Fibroblast of lung (primary cell): Measurements from ENCODE around the gene FBXO7. TPM values are rescaled to one million over a fixed set of nuclear protein-coding genes. Genes with fewer than 3 reads are reported as not detected.

Source experiments
- DNase-seq, 2 donors: peaks; one replicate each; pipeline versions ENCODE4 v3.0.0 to v3.0.0-alpha.2; 2010; ENCODE audit warnings: low read depth in 2 of 2
- H2AFZ ChIP-seq: 2 replicates; pipeline ENCODE4 v1.5.1; 2012; ENCODE audit warnings: low read length, control low read depth, inconsistent platforms
- H3K27ac ChIP-seq: 2 replicates; pipeline ENCODE4 v1.5.1; 2011; ENCODE audit warnings: low read length, control low read depth; ENCODE audit not compliant: insufficient read depth
- H3K27me3 ChIP-seq: 2 replicates; pipeline ENCODE4 v1.5.1; 2011; ENCODE audit warnings: mild to moderate bottlenecking, low read length; ENCODE audit not compliant: control insufficient read depth, insufficient read depth
- H3K36me3 ChIP-seq: 2 replicates; pipeline ENCODE4 v1.5.1; 2011; ENCODE audit warnings: low read length; ENCODE audit not compliant: control insufficient read depth, insufficient read depth
- H3K4me1 ChIP-seq: 2 replicates; pipeline ENCODE4 v1.5.1; 2011; ENCODE audit warnings: low read length; ENCODE audit not compliant: control insufficient read depth, insufficient read depth; ENCODE audit errors: extremely low read depth
- H3K4me2 ChIP-seq: 2 replicates; pipeline ENCODE4 v1.5.1; 2011; ENCODE audit warnings: low read length, control low read depth; ENCODE audit not compliant: insufficient read depth; ENCODE audit errors: extremely low read depth
- H3K4me3 ChIP-seq, 4 experiments: fragments of 200-600 bp in 1 of 4; sonication (generic) in 1 of 4; replicated peaks in 1 of 4; 2 replicates each; pipeline ENCODE4 v1.5.1; 2011 to 2016; ENCODE audit warnings: low read length in 4 of 4, low read depth in 3 of 4, mild to moderate bottlenecking in 3 of 4, control low read depth in 2 of 4, inconsistent platforms in 1 of 4, mixed read lengths in 1 of 4; ENCODE audit not compliant: insufficient read depth in 1 of 4; ENCODE audit errors: control extremely low read depth in 1 of 4
- H3K79me2 ChIP-seq: 2 replicates; pipeline ENCODE4 v1.5.1; 2012; ENCODE audit warnings: mild to moderate bottlenecking, low read length, inconsistent platforms; ENCODE audit not compliant: control insufficient read depth, insufficient read depth
- H3K9ac ChIP-seq: 2 replicates; pipeline ENCODE4 v1.5.1; 2011; ENCODE audit warnings: mild to moderate bottlenecking, low read length, control low read depth; ENCODE audit not compliant: insufficient read depth
- H3K9me3 ChIP-seq: 2 replicates; pipeline ENCODE4 v1.5.1; 2012; ENCODE audit warnings: low read depth, low read length; ENCODE audit not compliant: control insufficient read depth, insufficient read depth
- H4K20me1 ChIP-seq: 2 replicates; pipeline ENCODE4 v1.5.1; 2011; ENCODE audit warnings: low read length; ENCODE audit not compliant: control insufficient read depth, insufficient read depth; ENCODE audit errors: extremely low read depth
- CTCF ChIP-seq, 2 donors: IDR thresholded peaks in 1 of 2; conservative IDR thresholded peaks in 1 of 2; 1 replicate in 1 of 2; 2 replicates in 1 of 2; pipeline ENCODE4 v1.5.1; 2011 to 2012; ENCODE audit warnings: low read length in 2 of 2, control low read depth in 1 of 2, inconsistent platforms in 1 of 2, low read depth in 1 of 2, mild to moderate bottlenecking in 1 of 2
- EZH2 ChIP-seq: IDR thresholded peaks from 2 replicates; pipeline ENCODE4 v1.5.1; 2012; ENCODE audit warnings: low read length, control low read depth, mild to moderate bottlenecking; ENCODE audit errors: missing control alignments
- polyA plus RNA-seq, 2 donors: library from polyadenylated mRNA; depleted of rRNA in 1 of 2; stranded (reverse) in 1 of 2; unstranded in 1 of 2; fragments of >200 nt; gene quantifications; 2 replicates each; pipeline ENCODE4 v1.2.1, GENCODE V29; 2011 to 2012; ENCODE audit warnings: missing spikeins in 1 of 2
- total RNA-seq: library from RNA; depleted of rRNA; stranded (reverse); fragments of >200 nt; gene quantifications from 2 replicates; pipeline ENCODE4 v1.2.1, GENCODE V29; 2014

FBXO7 gene
- total and polyA plus RNA-seq, 2 donors (not counting 1 experiment from before 2014, with no cell fraction given), result 51.2 to 130 TPM

GRCh38 chr22:32512267-32512982 lies 37.8 kb downstream of the FBXO7 start:
- Histone ChIP-seq H3K9ac (no peak overlapping the region), H3K4me2 (no peak overlapping the region)

GRCh38 chr22:32515084-32515483 lies 40.5 kb downstream of the FBXO7 start:
- Histone ChIP-seq H3K4me2 (no peak overlapping the region), H3K9me3 (no peaks in the 10 kb centered on the region), H3K27ac (no peak overlapping the region), H2AFZ (no peak overlapping the region), H3K9ac (no peak overlapping the region), H3K36me3 (no peaks in the 10 kb centered on the region), H3K4me3 (no peak overlapping the region), H3K27me3 (no peaks in the 10 kb centered on the region), H3K4me1 (no peaks in the 10 kb centered on the region), H3K79me2 (no peaks in the 10 kb centered on the region), H4K20me1 (no peaks in the 10 kb centered on the region)
- no peak for TF ChIP-seq CTCF (conservative IDR thresholded peaks at IDR 0.05 in 1 of 2, IDR thresholded peaks at IDR 0.05 in 1 of 2; ENCODE audit: low read depth in 1 of 2, low read length in 2 of 2)
- no peak for TF ChIP-seq EZH2
- DNase-seq, result no peak

More at GRCh38 chr22:32512267-32512982, 37.8 kb downstream of the FBXO7 start:
- no peaks in the 10 kb centered on the region for H3K27me3 ChIP-seq
- no peaks in the 10 kb centered on the region for H3K79me2 ChIP-seq
- no peaks in the 10 kb centered on the region for H4K20me1 ChIP-seq
- no peak overlapping the region for H3K4me3 ChIP-seq
- H3K4me1 ChIP-seq, result no peaks in the 10 kb centered on the region
- DNase-seq, result no peak
- TF ChIP-seq CTCF (conservative IDR thresholded peaks at IDR 0.05 in 1 of 2, IDR thresholded peaks at IDR 0.05 in 1 of 2; ENCODE audit: low read depth in 1 of 2, low read length in 2 of 2), result no peak
- TF ChIP-seq EZH2, result no peak
- H2AFZ ChIP-seq, result no peak overlapping the region
- no peaks in the 10 kb centered on the region for H3K36me3 ChIP-seq
- H3K27ac ChIP-seq, result no peak overlapping the region
- H3K9me3 ChIP-seq, result no peaks in the 10 kb centered on the region

GRCh38 chr22:32517488-32517887 lies 42.9 kb downstream of the FBXO7 start:
- Histone ChIP-seq H3K36me3 (no peaks in the 10 kb centered on the region), H3K4me1 (no peaks in the 10 kb centered on the region), H3K9me3 (no peaks in the 10 kb centered on the region), H3K27ac (no peak overlapping the region), H3K79me2 (no peaks in the 10 kb centered on the region), H3K9ac (no peak overlapping the region), H3K4me2 (no peak overlapping the region), H2AFZ (no peak overlapping the region), H4K20me1 (no peaks in the 10 kb centered on the region), H3K4me3 (no peak overlapping the region), H3K27me3 (no peaks in the 10 kb centered on the region)
- no peak for DNase-seq
- no peak for TF ChIP-seq EZH2
